ENCODE measurements around the gene CDH6.

Gene CDH6

DNA sequence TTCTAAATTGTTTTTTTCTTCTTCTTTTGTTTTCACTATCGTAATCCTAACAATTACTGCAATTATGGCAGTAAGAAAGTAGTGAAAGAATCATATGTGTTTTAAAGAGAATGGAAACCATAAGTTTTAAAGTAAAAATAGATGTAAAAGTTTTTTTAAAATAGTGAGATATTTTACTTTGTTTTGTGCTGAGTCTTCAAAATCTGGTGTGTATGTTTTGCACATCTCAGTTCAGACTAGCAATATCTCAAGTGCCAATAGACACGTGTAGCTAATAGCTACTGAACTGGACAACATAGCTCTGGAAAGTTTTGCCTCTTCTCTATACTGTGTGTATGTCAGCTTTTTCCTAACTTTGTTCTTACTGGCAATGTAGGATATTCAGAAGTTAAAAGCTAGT lies 45.0 kb downstream of the CDH6 start:
- no peak for DNase-seq (ENCODE audit: extremely low spot score)
- ChIA-PET CTCF (no interaction called here), POLR2A (no interaction called here)
- TF ChIP-seq CTCF (IDR thresholded peaks at IDR 0.05; ENCODE audit: control extremely low read depth, extremely low read depth, low read depth, missing control alignments) = no peak

GRCh38 chr5:31244921-31245320 lies 51.4 kb downstream of the CDH6 start:
- ChIA-PET POLR2A (no interaction called here), CTCF (no interaction called here)
- no peak for DNase-seq (ENCODE audit: extremely low spot score)
- TF ChIP-seq CTCF (IDR thresholded peaks at IDR 0.05; ENCODE audit: control extremely low read depth, extremely low read depth, low read depth, missing control alignments) = no peak

GRCh38 chr5:31247381-31247780 lies 53.9 kb downstream of the CDH6 start:
- POLR2A ChIA-PET = no interaction called here
- no peak for DNase-seq (ENCODE audit: extremely low spot score)
- no peak for TF ChIP-seq CTCF (IDR thresholded peaks at IDR 0.05; ENCODE audit: control extremely low read depth, extremely low read depth, low read depth, missing control alignments)
- CTCF ChIA-PET = interaction anchor here (1.8 kb wide), 1 partner anchor 15 kb away, joined by 6 read pairs; no protein-coding TSS in a partner anchor

DNA sequence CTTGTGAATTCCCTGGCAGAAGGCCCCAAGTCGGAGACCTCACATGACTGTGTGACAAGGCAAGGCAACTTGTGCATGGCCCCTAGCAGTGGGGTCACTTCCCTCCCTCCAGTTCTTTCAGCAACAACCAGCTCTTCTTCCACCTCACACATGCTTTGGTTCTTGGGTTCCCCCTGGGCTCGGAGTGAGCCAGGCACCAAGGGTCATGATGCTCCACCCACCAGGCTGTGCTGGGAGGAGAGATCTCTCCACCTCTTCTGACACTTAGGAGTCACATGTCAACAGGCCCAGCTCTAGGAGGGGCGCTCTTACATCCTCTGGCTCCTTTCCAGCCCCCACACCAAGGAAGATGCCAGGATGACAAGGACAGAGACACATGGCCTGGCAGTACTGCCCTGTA lies 56.7 kb downstream of the CDH6 start:
- ChIA-PET POLR2A (no interaction called here), CTCF (no interaction called here)
- TF ChIP-seq CTCF (IDR thresholded peaks at IDR 0.05; ENCODE audit: control extremely low read depth, extremely low read depth, low read depth, missing control alignments) = no peak
- no peak for DNase-seq (ENCODE audit: extremely low spot score)

GRCh38 chr5:31251032-31251431 lies 57.5 kb downstream of the CDH6 start:
- DNase-seq (ENCODE audit: extremely low spot score) = no peak
- ChIA-PET CTCF (interaction anchor here (1.0 kb wide), 1 partner anchor 19 kb away, joined by 3 read pairs; no protein-coding TSS in a partner anchor), POLR2A (no interaction called here)
- no peak for TF ChIP-seq CTCF (IDR thresholded peaks at IDR 0.05; ENCODE audit: control extremely low read depth, extremely low read depth, low read depth, missing control alignments)

- TF ChIP-seq CTCF (IDR thresholded peaks at IDR 0.05; ENCODE audit: control extremely low read depth, extremely low read depth, low read depth, missing control alignments) = no peak
- ChIA-PET POLR2A (no interaction called here), CTCF (interaction anchor here (1.0 kb wide), 1 partner anchor 18 kb away, joined by 3 read pairs; no protein-coding TSS in a partner anchor)
- no peak for DNase-seq (ENCODE audit: extremely low spot score)
Observed at GRCh38 chr5:31255041-31255440, 61.6 kb downstream of the CDH6 start.

GRCh38 chr5:31268256-31268655 lies 74.8 kb downstream of the CDH6 start:
- ChIA-PET CTCF (interaction anchor here (1.2 kb wide), 1 partner anchor 12 kb away, joined by 4 read pairs; no protein-coding TSS in a partner anchor), POLR2A (no interaction called here)

More at GRCh38 chr5:31268256-31268655, 74.8 kb downstream of the CDH6 start:
- no peak for DNase-seq (ENCODE audit: extremely low spot score)
- no peak for TF ChIP-seq CTCF (IDR thresholded peaks at IDR 0.05; ENCODE audit: control extremely low read depth, extremely low read depth, low read depth, missing control alignments)

Measured in GM10248 (cell line).